PC-3 (cell line): ENCODE data around the gene FEM1C. TPM values are rescaled to one million over a fixed set of nuclear protein-coding genes. Genes with fewer than 3 reads are reported as not detected.

Experiments
- ATAC-seq: fragments of 200-7000 bp; cut with Tn5 transposase; 2 replicates; pipeline ENCODE4 v1.9.1; 2020; ENCODE audit warnings: mild to moderate bottlenecking, moderate library complexity
- BruUV-seq: library from RNA; stranded (reverse); fragments of 400-500 nt; replicated peaks from 2 replicates; lab custom pipeline; 2021; lab: Mats Ljungman, UMichigan
- CTCF ChIA-PET: fragments of 300-600 bp; sonication (Branson Sonifier 250); formaldehyde crosslinking; loops from one replicate; lab custom pipeline; 2022; ENCODE audit warnings: antibody characterized with exemption; lab: Charles Lee
- POLR2A ChIA-PET: fragments of 300-600 bp; sonication (Branson Sonifier 250); formaldehyde crosslinking; loops from one replicate; lab custom pipeline; 2022; ENCODE audit warnings: antibody characterized with exemption; ENCODE audit not compliant: unreplicated experiment; lab: Charles Lee
- DNase-seq: peaks from one replicate; pipeline ENCODE4 v3.0.0-alpha.2; 2015
- H2AFZ ChIP-seq: fragments of 300-600 bp; sonication (generic); 2 replicates; pipeline ENCODE4 v1.6.0; 2016; ENCODE audit warnings: antibody characterized with exemption, low read length
- H3F3A ChIP-seq: fragments of 300-600 bp; sonication (generic); one replicate; pipeline ENCODE4 v1.6.0; 2017; ENCODE audit warnings: antibody characterized with exemption, low read length, control low read depth, mild to moderate bottlenecking; ENCODE audit not compliant: unreplicated experiment
- H3K27ac ChIP-seq: fragments of 300-600 bp; sonication (generic); 2 replicates; pipeline ENCODE4 v1.5.1; 2016; ENCODE audit warnings: mild to moderate bottlenecking, low read length
- H3K27me3 ChIP-seq: fragments of 300-600 bp; sonication (generic); 2 replicates; pipeline ENCODE4 v1.6.1; 2016; ENCODE audit warnings: low read length, mixed read lengths
- H3K36me3 ChIP-seq: fragments of 300-600 bp; sonication (generic); 2 replicates; pipeline ENCODE4 v1.6.1; 2016; ENCODE audit warnings: low read depth, mixed run types, low read length, mixed read lengths
- H3K4me1 ChIP-seq: fragments of 300-600 bp; sonication (generic); 2 replicates; pipeline ENCODE4 v1.5.1; 2016; ENCODE audit warnings: low read length; ENCODE audit not compliant: insufficient read depth
- H3K4me2 ChIP-seq: fragments of 300-600 bp; sonication (generic); 2 replicates; pipeline ENCODE4 v1.6.0; 2016; ENCODE audit warnings: low read length
- H3K4me3 ChIP-seq: fragments of 300-600 bp; sonication (generic); 2 replicates; pipeline ENCODE4 v1.5.1; 2016; ENCODE audit warnings: mild to moderate bottlenecking, low read length, mixed read lengths
- H3K79me2 ChIP-seq: fragments of 300-600 bp; sonication (generic); 2 replicates; pipeline ENCODE4 v1.6.1; 2017; ENCODE audit warnings: low read length, mixed read lengths
- H3K9ac ChIP-seq: fragments of 300-600 bp; sonication (generic); 2 replicates; pipeline ENCODE4 v1.6.0; 2016; ENCODE audit warnings: mild to moderate bottlenecking, low read length
- H3K9me2 ChIP-seq: fragments of 300-600 bp; sonication (generic); replicated peaks from 2 replicates; pipeline ENCODE4 v1.6.1; 2016; ENCODE audit warnings: mixed run types, low read length, mixed read lengths
- H3K9me3 ChIP-seq: fragments of 300-600 bp; sonication (generic); 2 replicates; pipeline ENCODE4 v1.6.1; 2016; ENCODE audit warnings: low read length, mixed read lengths
- H4K20me1 ChIP-seq: fragments of 300-600 bp; sonication (generic); 2 replicates; pipeline ENCODE4 v1.6.1; 2016; ENCODE audit warnings: low read length, mixed read lengths
- EZH2 ChIP-seq: fragments of 300-600 bp; sonication (generic); IDR thresholded peaks from one replicate; pipeline ENCODE4 v1.6.1; 2017; ENCODE audit warnings: antibody characterized with exemption, mild to moderate bottlenecking, low read length; ENCODE audit not compliant: unreplicated experiment
- EZH2phosphoT487 ChIP-seq: fragments of 300-600 bp; sonication (generic); IDR thresholded peaks from 2 replicates; pipeline ENCODE4 v1.6.1; 2018; ENCODE audit warnings: mild to moderate bottlenecking, antibody characterized with exemption, low read length, borderline replicate concordance
- intact Hi-C: fragments of 100-400 bp; cut with micrococcal nuclease; formaldehyde crosslinking; loops from 2 replicates; pipeline ENCODE4 v1.9.0; 2023
- total RNA-seq: library from RNA; depleted of rRNA; stranded (reverse); fragments of >200 nt; gene quantifications from 2 replicates; pipeline ENCODE4 v1.2.3, GENCODE V29; 2014
- TF ChIP-seq, protein P1 (sequence below): fragments of 300-600 bp; sonication (generic); conservative IDR thresholded peaks from 2 replicates; pipeline ENCODE4 v1.5.1; 2017; ENCODE audit warnings: antibody characterized with exemption, low read depth, mild to moderate bottlenecking, low read length

Gene FEM1C
- total RNA-seq, 1 experiment from 2014 or later, result 8.4 TPM

- no peaks in the 10 kb centered on the region for H3F3A ChIP-seq
- no peak for TF ChIP-seq EZH2phosphoT487
- TF ChIP-seq, protein P1, sequence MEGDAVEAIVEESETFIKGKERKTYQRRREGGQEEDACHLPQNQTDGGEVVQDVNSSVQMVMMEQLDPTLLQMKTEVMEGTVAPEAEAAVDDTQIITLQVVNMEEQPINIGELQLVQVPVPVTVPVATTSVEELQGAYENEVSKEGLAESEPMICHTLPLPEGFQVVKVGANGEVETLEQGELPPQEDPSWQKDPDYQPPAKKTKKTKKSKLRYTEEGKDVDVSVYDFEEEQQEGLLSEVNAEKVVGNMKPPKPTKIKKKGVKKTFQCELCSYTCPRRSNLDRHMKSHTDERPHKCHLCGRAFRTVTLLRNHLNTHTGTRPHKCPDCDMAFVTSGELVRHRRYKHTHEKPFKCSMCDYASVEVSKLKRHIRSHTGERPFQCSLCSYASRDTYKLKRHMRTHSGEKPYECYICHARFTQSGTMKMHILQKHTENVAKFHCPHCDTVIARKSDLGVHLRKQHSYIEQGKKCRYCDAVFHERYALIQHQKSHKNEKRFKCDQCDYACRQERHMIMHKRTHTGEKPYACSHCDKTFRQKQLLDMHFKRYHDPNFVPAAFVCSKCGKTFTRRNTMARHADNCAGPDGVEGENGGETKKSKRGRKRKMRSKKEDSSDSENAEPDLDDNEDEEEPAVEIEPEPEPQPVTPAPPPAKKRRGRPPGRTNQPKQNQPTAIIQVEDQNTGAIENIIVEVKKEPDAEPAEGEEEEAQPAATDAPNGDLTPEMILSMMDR, result no peak
- no peak for TF ChIP-seq EZH2
- POLR2A ChIA-PET, result interaction anchor here (0.7 kb wide), 1 partner anchor 217 kb away, joined by 8 read pairs; no protein-coding TSS in a partner anchor
- H3K27ac ChIP-seq, result no peak overlapping the region
- H3K27me3 ChIP-seq, result no peaks in the 10 kb centered on the region
- H2AFZ ChIP-seq, result no peak overlapping the region
- H3K9me2 ChIP-seq, result no peaks in the 10 kb centered on the region
- intact Hi-C loops, result no loop called here
- no peak overlapping the region for H3K4me2 ChIP-seq
- no peaks in the 10 kb centered on the region for H3K79me2 ChIP-seq
- 0 out of 2 replicates have a peak, but pooled peaks cover 4% of the 10 kb centered on the region for H3K4me1 ChIP-seq
- H3K9me3 ChIP-seq, result no peaks in the 10 kb centered on the region
- H3K9ac ChIP-seq, result no peak overlapping the region
- ATAC-seq, result no peak
- no peak for DNase-seq
- H4K20me1 ChIP-seq, result no peaks in the 10 kb centered on the region
- H3K4me3 ChIP-seq, result no peak overlapping the region
- BruUV-seq, result no TSS peak
- CTCF ChIA-PET, result no interaction called here
- H3K36me3 ChIP-seq, result no peaks in the 10 kb centered on the region
Measured at GRCh38 chr5:115568668-115569067, 24.1 kb upstream of the FEM1C start.

GRCh38 chr5:115565233-115565632 is 20.7 kb upstream of the FEM1C start:
- Histone ChIP-seq H2AFZ (no peak overlapping the region), H3K9me3 (no peaks in the 10 kb centered on the region), H3K36me3 (no peaks in the 10 kb centered on the region), H3K4me3 (no peak overlapping the region), H3K9ac (no peak overlapping the region), H3K27ac (no peak overlapping the region), H3F3A (no peaks in the 10 kb centered on the region), H3K4me1 (no peaks in the 10 kb centered on the region), H4K20me1 (no peaks in the 10 kb centered on the region), H3K4me2 (no peak overlapping the region), H3K9me2 (no peaks in the 10 kb centered on the region), H3K79me2 (no peaks in the 10 kb centered on the region), H3K27me3 (no peaks in the 10 kb centered on the region)
- intact Hi-C loops, result no loop called here
- BruUV-seq, result no TSS peak
- DNase-seq, result no peak
- POLR2A ChIA-PET, result no interaction called here
- ATAC-seq, result no peak
- CTCF ChIA-PET, result no interaction called here
- TF ChIP-seq EZH2phosphoT487 (no peak), EZH2 (no peak)
- TF ChIP-seq, protein P1, result no peak

DNA sequence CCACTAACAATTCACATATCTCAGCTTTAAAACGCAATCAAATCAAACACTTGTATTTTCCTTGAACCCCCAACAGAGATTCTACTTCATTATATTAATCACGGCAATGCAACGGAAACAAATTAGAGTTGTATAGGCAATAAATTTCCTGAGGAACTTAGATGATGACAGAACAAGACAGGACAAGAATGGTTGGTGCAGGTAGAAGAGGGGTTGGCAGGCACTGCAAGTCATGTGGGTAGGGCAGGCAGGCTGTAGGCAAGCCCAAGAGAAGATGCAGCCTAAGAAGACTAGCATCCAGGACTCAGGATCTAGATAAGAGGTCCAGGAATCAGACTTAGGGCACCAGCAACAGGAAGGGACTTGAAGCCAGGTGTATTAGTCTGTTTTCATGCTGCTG is 16.6 kb upstream of the FEM1C start:
- Histone ChIP-seq H3F3A (no peaks in the 10 kb centered on the region), H3K4me2 (no peak overlapping the region), H3K79me2 (no peaks in the 10 kb centered on the region), H3K9ac (no peak overlapping the region), H3K36me3 (no peaks in the 10 kb centered on the region), H3K4me3 (no peak overlapping the region), H3K27ac (no peak overlapping the region), H3K27me3 (no peaks in the 10 kb centered on the region), H4K20me1 (no peaks in the 10 kb centered on the region), H3K9me2 (no peaks in the 10 kb centered on the region), H3K4me1 (no peaks in the 10 kb centered on the region), H2AFZ (no peak overlapping the region), H3K9me3 (no peaks in the 10 kb centered on the region)
- CTCF ChIA-PET, result no interaction called here
- ATAC-seq (no peak), DNase-seq (no peak)
- POLR2A ChIA-PET, result no interaction called here
- TF ChIP-seq, protein P1, result no peak
- TF ChIP-seq EZH2phosphoT487, result no peak
- TF ChIP-seq EZH2, result no peak
- BruUV-seq, result no TSS peak
- intact Hi-C loops, result no loop called here
